WTC11 (cell line): ENCODE results near the gene TTC7B. TPM values are rescaled to one million over a fixed set of nuclear protein-coding genes. Genes with fewer than 3 reads are reported as not detected.
A peak's percentile ranks its signal among the peaks of the same experiment; 100 is the strongest.

ENCODE experiments used
- ATAC-seq: fragments of 200-7000 bp; cut with Tn5 transposase; 2 replicates; pipeline ENCODE4 v1.10.0; 2021; ENCODE audit warnings: mild to moderate bottlenecking, moderate library complexity
- CTCF ChIA-PET: fragments of 300-600 bp; sonication (Branson Sonifier 250); formaldehyde crosslinking; loops from one replicate; lab custom pipeline; 2021; ENCODE audit warnings: antibody characterized with exemption; lab: Charles Lee
- POLR2A ChIA-PET: fragments of 350-600 bp; sonication (Branson Sonifier 250); formaldehyde crosslinking; loops from one replicate; lab custom pipeline; 2021; ENCODE audit warnings: antibody characterized with exemption; lab: Charles Lee
- DNase-seq: peaks from one replicate; pipeline ENCODE4 v3.0.0; 2021; ENCODE audit warnings: low spot score
- H3K27ac Mint-ChIP-seq: 2 replicates; pipeline ENCODE4 v1.8.0; 2021; ENCODE audit warnings: mixed read lengths
- H3K27me3 Mint-ChIP-seq: 2 replicates; pipeline ENCODE4 v1.8.0; 2021; ENCODE audit warnings: low read depth, mild to moderate bottlenecking, moderate library complexity, mixed read lengths
- H3K36me3 Mint-ChIP-seq: 2 replicates; pipeline ENCODE4 v1.8.0; 2021; ENCODE audit warnings: mixed read lengths
- H3K4me1 Mint-ChIP-seq: 2 replicates; pipeline ENCODE4 v1.8.0; 2022; ENCODE audit warnings: mixed read lengths
- H3K4me3 Mint-ChIP-seq: 2 replicates; pipeline ENCODE4 v1.8.0; 2021; ENCODE audit warnings: mild to moderate bottlenecking, moderate library complexity, mixed read lengths
- H3K9me3 Mint-ChIP-seq: 2 replicates; pipeline ENCODE4 v1.8.0; 2021; ENCODE audit warnings: mixed read lengths
- ARID4B ChIP-seq: sonication (generic); formaldehyde crosslinking; IDR thresholded peaks from 2 replicates; pipeline ENCODE4 v1.8.0; 2023; ENCODE audit warnings: missing genetic modification reagents, mild to moderate bottlenecking, borderline replicate concordance
- ATF2 ChIP-seq: sonication (generic); formaldehyde crosslinking; IDR thresholded peaks from 2 replicates; pipeline ENCODE4 v1.8.1; 2022; ENCODE audit warnings: low read depth, missing genetic modification reagents, borderline replicate concordance
- CBFB ChIP-seq: sonication (generic); formaldehyde crosslinking; IDR thresholded peaks from 2 replicates; pipeline ENCODE4 v1.8.1; 2022; ENCODE audit warnings: mild to moderate bottlenecking, low read depth, missing genetic modification reagents
- CREB1 ChIP-seq: sonication (generic); formaldehyde crosslinking; IDR thresholded peaks from 2 replicates; pipeline ENCODE4 v1.8.0; 2023; ENCODE audit warnings: mild to moderate bottlenecking, missing genetic modification reagents
- EMX1 ChIP-seq: fragments of 250-450 bp; sonication (Bioruptor Pico); IDR thresholded peaks from 2 replicates; pipeline ENCODE4 v1.8.0; 2021; ENCODE audit warnings: mild to moderate bottlenecking
- ERG ChIP-seq: fragments of 250-450 bp; sonication (Bioruptor Pico); IDR thresholded peaks from 2 replicates; pipeline ENCODE4 v1.8.0; 2021; ENCODE audit warnings: mild to moderate bottlenecking
- ESRRA ChIP-seq: sonication (generic); formaldehyde crosslinking; IDR thresholded peaks from 2 replicates; pipeline ENCODE4 v1.8.1; 2022; ENCODE audit warnings: mild to moderate bottlenecking, missing genetic modification reagents, borderline replicate concordance
- FOXJ3 ChIP-seq: sonication (generic); formaldehyde crosslinking; IDR thresholded peaks from 2 replicates; pipeline ENCODE4 v1.9.0; 2021; ENCODE audit warnings: missing genetic modification reagents, mild to moderate bottlenecking, borderline replicate concordance
- FOXK1 ChIP-seq: sonication (generic); formaldehyde crosslinking; IDR thresholded peaks from 2 replicates; pipeline ENCODE4 v1.8.0; 2022; ENCODE audit warnings: mild to moderate bottlenecking, moderate library complexity, missing genetic modification reagents
- FOXP1 ChIP-seq: sonication (generic); formaldehyde crosslinking; IDR thresholded peaks from 2 replicates; pipeline ENCODE4 v1.8.0; 2022; ENCODE audit warnings: missing genetic modification reagents, mild to moderate bottlenecking, moderate library complexity, borderline replicate concordance
- HMGXB4 ChIP-seq: sonication (generic); formaldehyde crosslinking; IDR thresholded peaks from 2 replicates; pipeline ENCODE4 v1.8.1; 2023; ENCODE audit warnings: mild to moderate bottlenecking, moderate library complexity, missing genetic modification reagents
- JAZF1 ChIP-seq: fragments of 250-450 bp; sonication (Bioruptor Pico); IDR thresholded peaks from 2 replicates; pipeline ENCODE4 v1.9.0; 2021; ENCODE audit warnings: moderate library complexity, mild to moderate bottlenecking, inconsistent platforms
- MAX ChIP-seq: sonication (generic); formaldehyde crosslinking; IDR thresholded peaks from 2 replicates; pipeline ENCODE4 v1.8.0; 2022; ENCODE audit warnings: mild to moderate bottlenecking, missing genetic modification reagents
- MYBL2 ChIP-seq: sonication (generic); formaldehyde crosslinking; IDR thresholded peaks from 2 replicates; pipeline ENCODE4 v1.8.1; 2023; ENCODE audit warnings: mild to moderate bottlenecking, moderate library complexity, missing genetic modification reagents
- RELA ChIP-seq: sonication (generic); formaldehyde crosslinking; IDR thresholded peaks from 2 replicates; pipeline ENCODE4 v1.8.1; 2022; ENCODE audit warnings: missing genetic modification reagents, mild to moderate bottlenecking, borderline replicate concordance
- USF2 ChIP-seq: sonication (generic); formaldehyde crosslinking; IDR thresholded peaks from 2 replicates; pipeline ENCODE4 v1.8.1; 2023; ENCODE audit warnings: mild to moderate bottlenecking, missing genetic modification reagents, moderate library complexity
- ZMAT4 ChIP-seq: fragments of 250-450 bp; sonication (Bioruptor Pico); IDR thresholded peaks from 2 replicates; pipeline ENCODE4 v1.9.0; 2021; ENCODE audit warnings: mild to moderate bottlenecking
- ZNF232 ChIP-seq: sonication (generic); formaldehyde crosslinking; IDR thresholded peaks from 2 replicates; pipeline ENCODE4 v1.8.0; 2022; ENCODE audit warnings: mild to moderate bottlenecking, missing genetic modification reagents
- ZNF263 ChIP-seq: sonication (generic); formaldehyde crosslinking; IDR thresholded peaks from 2 replicates; pipeline ENCODE4 v1.8.1; 2022; ENCODE audit warnings: low read depth, mild to moderate bottlenecking, moderate library complexity, missing genetic modification reagents
- ZSCAN18 ChIP-seq: fragments of 250-450 bp; sonication (Bioruptor Pico); IDR thresholded peaks from 2 replicates; pipeline ENCODE4 v2.1.2; 2022; ENCODE audit warnings: mild to moderate bottlenecking, moderate library complexity
- total RNA-seq: library from RNA; stranded (reverse); gene quantifications from 3 replicates; pipeline ENCODE4 v1.2.3, GENCODE V29; 2021

Gene TTC7B
- total RNA-seq, 1 experiment from 2014 or later = 27.6 TPM

GRCh38 chr14:90720832-90721231, 95.4 kb downstream of the TTC7B start (continued):
- no peak for TF ChIP-seq FOXJ3 (CRISPR knock-in tag)

- H3K4me1 Mint-ChIP-seq = peaks cover 40% of the 10 kb centered on the region
- no peaks in the 10 kb centered on the region for H3K9me3 Mint-ChIP-seq
- no peak overlapping the region for H3K4me3 Mint-ChIP-seq
- DNase-seq = no peak
- no peak for TF ChIP-seq FOXP1 (CRISPR knock-in tag)
- no peak for TF ChIP-seq HMGXB4 (CRISPR knock-in tag)
- TF ChIP-seq EMX1 (CRISPR knock-in tag) = no peak
- no peak for TF ChIP-seq FOXK1 (CRISPR knock-in tag)
- no peak for TF ChIP-seq ERG (CRISPR knock-in tag)
- no peak for TF ChIP-seq CBFB (CRISPR knock-in tag)
- TF ChIP-seq USF2 (CRISPR knock-in tag) = no peak
- TF ChIP-seq MAX (CRISPR knock-in tag) = no peak
- no peak for TF ChIP-seq JAZF1 (CRISPR knock-in tag)
- no peak for TF ChIP-seq MYBL2 (CRISPR knock-in tag)
- TF ChIP-seq RELA (CRISPR knock-in tag) = no peak
- no peak for TF ChIP-seq ESRRA (CRISPR knock-in tag)
- no peak for TF ChIP-seq CREB1 (CRISPR knock-in tag)
- TF ChIP-seq ZNF232 = no peak
- TF ChIP-seq ZNF263 (CRISPR knock-in tag) = no peak
- TF ChIP-seq ZSCAN18 (CRISPR knock-in tag) = no peak
- TF ChIP-seq ATF2 (CRISPR knock-in tag) = no peak
- TF ChIP-seq ZMAT4 (CRISPR knock-in tag) = no peak
- no peak for TF ChIP-seq ARID4B
- TF ChIP-seq, all 79 proteins: peak for 0
- POLR2A ChIA-PET = interaction anchor here (0.5 to 0.6 kb wide), 2 partner anchors 15 to 192 kb away, joined by 3 to 4 read pairs; no protein-coding TSS in a partner anchor
- CTCF ChIA-PET = interaction anchor here (0.9 to 2.0 kb wide), 3 partner anchors 38 to 96 kb away, joined by 3 to 7 read pairs (median 4); no protein-coding TSS in a partner anchor
- Mint-ChIP-seq H3K27ac (0 out of 2 replicates have a peak overlapping the region, but pooled peaks have one; percentile 3), H3K27me3 (no peaks in the 10 kb centered on the region), H3K36me3 (peaks cover 3% of the 10 kb centered on the region; the same call in 1 of the 2 replicates)
- no peak; the same call in 1 of the 2 replicates for ATAC-seq
Measured at GRCh38 chr14:90720336-90720735, 95.9 kb downstream of the TTC7B start.
